ENCODE results near the gene ZEB2. TPM values are rescaled to one million over a fixed set of nuclear protein-coding genes. Genes with fewer than 3 reads are reported as not detected.

Gene ZEB2
- polyA plus RNA-seq, 1 donor from 2014 or later = 2.2 TPM

DNA sequence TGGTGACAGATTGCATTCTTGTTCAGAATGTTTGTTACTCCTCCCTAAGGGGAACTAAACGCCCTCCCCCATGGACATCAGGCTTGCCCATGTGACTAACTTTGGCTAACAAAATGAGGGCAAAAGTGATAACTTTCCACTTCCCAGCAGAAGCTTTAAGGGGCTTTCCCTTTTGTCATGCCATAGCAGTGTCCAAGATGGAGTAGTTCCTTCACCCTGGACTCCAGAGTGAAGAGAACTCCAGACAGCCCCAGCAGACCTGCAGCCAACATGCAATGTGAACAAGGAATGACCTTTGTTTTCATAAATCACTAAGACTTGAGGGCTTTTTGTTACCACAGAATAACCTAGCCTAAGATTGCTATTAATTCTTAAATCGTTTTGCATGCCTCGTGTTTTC, 163.5 kb downstream of the ZEB2 start:
- Histone ChIP-seq H3F3A (ENCODE audit: insufficient read depth, low read length, poor library complexity, severe bottlenecking) (no peaks in the 10 kb centered on the region), H3K4me3 (ENCODE audit: low read length) (no peak overlapping the region), H3K9ac (ENCODE audit: low read length) (no peak overlapping the region), H2AFZ (ENCODE audit: low read depth, low read length) (no peak overlapping the region), H3K4me2 (ENCODE audit: low read length) (no peak overlapping the region), H4K20me1 (ENCODE audit: insufficient read depth) (no peaks in the 10 kb centered on the region), H3K27ac (ENCODE audit: low read length) (no peak overlapping the region), H3K36me3 (ENCODE audit: insufficient read depth, low read length) (no peaks in the 10 kb centered on the region), H3K79me2 (replicated peaks; ENCODE audit: insufficient read depth, low read length) (no peaks in the 10 kb centered on the region), H3K9me2 (ENCODE audit: insufficient read depth, low read length) (no peaks in the 10 kb centered on the region), H3K27me3 (ENCODE audit: insufficient read depth, low read depth, low read length) (no peaks in the 10 kb centered on the region), H3K9me3 (ENCODE audit: low read length) (no peaks in the 10 kb centered on the region)
- no peak for TF ChIP-seq POLR2AphosphoS5 (IDR thresholded peaks at IDR 0.05)

DNA sequence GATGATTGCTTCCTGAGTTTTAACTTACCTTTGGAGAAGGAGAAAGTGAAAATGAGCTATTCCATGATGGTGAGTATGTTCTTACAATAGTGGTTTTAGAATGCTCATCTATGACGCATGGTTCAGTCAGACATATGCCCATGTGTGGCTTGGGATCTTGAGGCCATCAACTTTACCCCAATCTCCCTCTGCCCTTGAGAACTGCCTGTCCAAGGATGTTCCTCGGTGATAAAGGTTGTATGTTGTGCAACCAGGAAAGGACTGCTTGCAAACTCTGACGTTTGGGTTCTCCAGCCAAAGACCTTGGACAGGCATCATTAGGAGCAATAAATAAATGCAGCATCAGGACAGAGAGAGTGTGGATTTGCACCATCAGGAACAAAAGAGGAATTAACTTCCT, 165.0 kb downstream of the ZEB2 start:
- no peaks in the 10 kb centered on the region for H3K27me3 ChIP-seq (ENCODE audit: insufficient read depth, low read depth, low read length)
- H3F3A ChIP-seq (ENCODE audit: insufficient read depth, low read length, poor library complexity, severe bottlenecking) = no peaks in the 10 kb centered on the region
- no peak overlapping the region for H3K9ac ChIP-seq (ENCODE audit: low read length)
- no peaks in the 10 kb centered on the region for H4K20me1 ChIP-seq (ENCODE audit: insufficient read depth)
- TF ChIP-seq, protein P1, sequence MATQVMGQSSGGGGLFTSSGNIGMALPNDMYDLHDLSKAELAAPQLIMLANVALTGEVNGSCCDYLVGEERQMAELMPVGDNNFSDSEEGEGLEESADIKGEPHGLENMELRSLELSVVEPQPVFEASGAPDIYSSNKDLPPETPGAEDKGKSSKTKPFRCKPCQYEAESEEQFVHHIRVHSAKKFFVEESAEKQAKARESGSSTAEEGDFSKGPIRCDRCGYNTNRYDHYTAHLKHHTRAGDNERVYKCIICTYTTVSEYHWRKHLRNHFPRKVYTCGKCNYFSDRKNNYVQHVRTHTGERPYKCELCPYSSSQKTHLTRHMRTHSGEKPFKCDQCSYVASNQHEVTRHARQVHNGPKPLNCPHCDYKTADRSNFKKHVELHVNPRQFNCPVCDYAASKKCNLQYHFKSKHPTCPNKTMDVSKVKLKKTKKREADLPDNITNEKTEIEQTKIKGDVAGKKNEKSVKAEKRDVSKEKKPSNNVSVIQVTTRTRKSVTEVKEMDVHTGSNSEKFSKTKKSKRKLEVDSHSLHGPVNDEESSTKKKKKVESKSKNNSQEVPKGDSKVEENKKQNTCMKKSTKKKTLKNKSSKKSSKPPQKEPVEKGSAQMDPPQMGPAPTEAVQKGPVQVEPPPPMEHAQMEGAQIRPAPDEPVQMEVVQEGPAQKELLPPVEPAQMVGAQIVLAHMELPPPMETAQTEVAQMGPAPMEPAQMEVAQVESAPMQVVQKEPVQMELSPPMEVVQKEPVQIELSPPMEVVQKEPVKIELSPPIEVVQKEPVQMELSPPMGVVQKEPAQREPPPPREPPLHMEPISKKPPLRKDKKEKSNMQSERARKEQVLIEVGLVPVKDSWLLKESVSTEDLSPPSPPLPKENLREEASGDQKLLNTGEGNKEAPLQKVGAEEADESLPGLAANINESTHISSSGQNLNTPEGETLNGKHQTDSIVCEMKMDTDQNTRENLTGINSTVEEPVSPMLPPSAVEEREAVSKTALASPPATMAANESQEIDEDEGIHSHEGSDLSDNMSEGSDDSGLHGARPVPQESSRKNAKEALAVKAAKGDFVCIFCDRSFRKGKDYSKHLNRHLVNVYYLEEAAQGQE (IDR thresholded peaks at IDR 0.05; ENCODE audit: borderline replicate concordance) = no peak
- no peak for TF ChIP-seq SMC3 (conservative IDR thresholded peaks at IDR 0.05; ENCODE audit: poor library complexity)
- TF ChIP-seq POLR2AphosphoS5 (IDR thresholded peaks at IDR 0.05) = no peak
- no peak for TF ChIP-seq EP300 (conservative IDR thresholded peaks at IDR 0.05; ENCODE audit: poor library complexity, severe bottlenecking)
- TF ChIP-seq MXI1 (conservative IDR thresholded peaks at IDR 0.05; ENCODE audit: poor library complexity, severe bottlenecking) = no peak
- TF ChIP-seq RAD21 (conservative IDR thresholded peaks at IDR 0.05) = no peak
- no peak for TF ChIP-seq TAF1 (IDR thresholded peaks at IDR 0.05; ENCODE audit: low read depth)
- no peak for TF ChIP-seq EZH2 (IDR thresholded peaks at IDR 0.05; ENCODE audit: borderline replicate concordance, insufficient read depth, low read length, poor library complexity, severe bottlenecking)
- TF ChIP-seq, protein P2, sequence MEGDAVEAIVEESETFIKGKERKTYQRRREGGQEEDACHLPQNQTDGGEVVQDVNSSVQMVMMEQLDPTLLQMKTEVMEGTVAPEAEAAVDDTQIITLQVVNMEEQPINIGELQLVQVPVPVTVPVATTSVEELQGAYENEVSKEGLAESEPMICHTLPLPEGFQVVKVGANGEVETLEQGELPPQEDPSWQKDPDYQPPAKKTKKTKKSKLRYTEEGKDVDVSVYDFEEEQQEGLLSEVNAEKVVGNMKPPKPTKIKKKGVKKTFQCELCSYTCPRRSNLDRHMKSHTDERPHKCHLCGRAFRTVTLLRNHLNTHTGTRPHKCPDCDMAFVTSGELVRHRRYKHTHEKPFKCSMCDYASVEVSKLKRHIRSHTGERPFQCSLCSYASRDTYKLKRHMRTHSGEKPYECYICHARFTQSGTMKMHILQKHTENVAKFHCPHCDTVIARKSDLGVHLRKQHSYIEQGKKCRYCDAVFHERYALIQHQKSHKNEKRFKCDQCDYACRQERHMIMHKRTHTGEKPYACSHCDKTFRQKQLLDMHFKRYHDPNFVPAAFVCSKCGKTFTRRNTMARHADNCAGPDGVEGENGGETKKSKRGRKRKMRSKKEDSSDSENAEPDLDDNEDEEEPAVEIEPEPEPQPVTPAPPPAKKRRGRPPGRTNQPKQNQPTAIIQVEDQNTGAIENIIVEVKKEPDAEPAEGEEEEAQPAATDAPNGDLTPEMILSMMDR (IDR thresholded peaks at IDR 0.05; ENCODE audit: poor library complexity, severe bottlenecking) = no peak
- H3K4me3 ChIP-seq (ENCODE audit: low read length) = no peak overlapping the region
- H3K4me2 ChIP-seq (ENCODE audit: low read length) = no peak overlapping the region
- no peaks in the 10 kb centered on the region for H3K9me3 ChIP-seq (ENCODE audit: low read length)
- no peak overlapping the region for H2AFZ ChIP-seq (ENCODE audit: low read depth, low read length)
- H3K9me2 ChIP-seq (ENCODE audit: insufficient read depth, low read length) = no peaks in the 10 kb centered on the region
- no peaks in the 10 kb centered on the region for H3K36me3 ChIP-seq (ENCODE audit: insufficient read depth, low read length)
- H3K27ac ChIP-seq (ENCODE audit: low read length) = no peak overlapping the region
- H3K79me2 ChIP-seq (replicated peaks; ENCODE audit: insufficient read depth, low read length) = no peaks in the 10 kb centered on the region

DNA sequence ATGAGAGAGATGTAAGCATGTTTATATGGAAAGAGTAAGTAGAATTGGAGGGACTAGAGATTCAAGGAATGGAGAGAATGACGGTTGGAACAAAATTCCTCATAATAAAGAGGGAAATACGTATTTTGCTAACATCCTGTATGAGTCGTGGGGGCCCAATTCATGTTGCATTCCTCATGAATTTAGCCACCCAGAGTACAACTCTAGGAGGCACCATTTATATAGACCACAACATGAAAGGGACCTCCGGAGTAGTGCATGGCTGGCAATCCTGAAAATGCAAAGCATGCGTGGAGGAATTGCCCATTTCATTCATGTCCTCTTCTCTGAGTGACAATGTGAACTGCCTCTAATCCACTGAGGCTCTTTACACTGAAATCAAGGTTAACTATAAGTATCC, 168.2 kb downstream of the ZEB2 start:
- Histone ChIP-seq H3K9me3 (ENCODE audit: low read length) (no peaks in the 10 kb centered on the region), H3K4me3 (ENCODE audit: low read length) (no peak overlapping the region), H2AFZ (ENCODE audit: low read depth, low read length) (no peak overlapping the region), H3K4me2 (ENCODE audit: low read length) (no peak overlapping the region), H4K20me1 (ENCODE audit: insufficient read depth) (no peaks in the 10 kb centered on the region), H3K27me3 (ENCODE audit: insufficient read depth, low read depth, low read length) (no peaks in the 10 kb centered on the region), H3K9me2 (ENCODE audit: insufficient read depth, low read length) (no peaks in the 10 kb centered on the region), H3K27ac (ENCODE audit: low read length) (no peak overlapping the region), H3F3A (ENCODE audit: insufficient read depth, low read length, poor library complexity, severe bottlenecking) (no peaks in the 10 kb centered on the region), H3K9ac (ENCODE audit: low read length) (no peak overlapping the region), H3K79me2 (replicated peaks; ENCODE audit: insufficient read depth, low read length) (no peaks in the 10 kb centered on the region), H3K36me3 (ENCODE audit: insufficient read depth, low read length) (no peaks in the 10 kb centered on the region)
- TF ChIP-seq MXI1 (conservative IDR thresholded peaks at IDR 0.05; ENCODE audit: poor library complexity, severe bottlenecking) = no peak
